Measurements from ENCODE around the gene SYK. TPM values are rescaled to one million over a fixed set of nuclear protein-coding genes. Genes with fewer than 3 reads are reported as not detected.

Gene SYK
- polyA plus RNA-seq, 1 of the 3 experiments (the other 2 are of a cell fraction) = not detected

DNA sequence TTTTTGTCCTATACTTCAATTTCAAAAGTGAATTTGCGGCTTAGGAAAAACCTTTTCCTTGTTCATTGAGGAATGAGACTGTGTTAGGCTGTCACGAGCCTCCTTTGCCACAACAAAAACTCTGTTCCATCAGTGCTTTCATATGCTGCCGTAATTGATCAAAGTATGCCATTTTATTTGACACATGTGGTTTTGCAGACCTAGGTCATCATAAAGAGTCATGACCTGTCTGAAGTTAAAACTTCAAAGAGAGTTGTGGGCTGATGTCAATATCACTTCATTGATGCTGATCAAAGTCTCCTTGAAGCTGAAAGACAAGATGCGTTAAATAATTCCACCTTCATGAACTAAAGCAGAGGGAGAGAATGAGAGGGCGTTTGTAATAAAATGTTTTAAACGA lies 55.5 kb downstream of the SYK start:
- no peaks in the 10 kb centered on the region for H3K79me2 ChIP-seq (ENCODE audit: insufficient read depth)
- H3K4me1 ChIP-seq (ENCODE audit: control insufficient read depth in 1 of 2, insufficient read depth in 2 of 2, low read depth in 1 of 2, low read length in 1 of 2) = peaks cover 0 to 8% of the 10 kb centered on the region in 2 experiments; a peak in 1 of 4 replicates
- H3K9me2 ChIP-seq = no peaks in the 10 kb centered on the region
- TF ChIP-seq NRF1 (IDR thresholded peaks at IDR 0.05; ENCODE audit: low read depth, low read length) (no peak), ELF1 (IDR thresholded peaks at IDR 0.05) (no peak), JUND (IDR thresholded peaks at IDR 0.05) (no peak), GABPA (IDR thresholded peaks at IDR 0.05; ENCODE audit: low read depth) (no peak), RXRA (IDR thresholded peaks at IDR 0.05; ENCODE audit: borderline replicate concordance, low read depth) (no peak), MEF2A (IDR thresholded peaks at IDR 0.05; ENCODE audit: borderline replicate concordance, low read depth) (no peak), EZH2phosphoT487 (IDR thresholded peaks at IDR 0.05; ENCODE audit: borderline replicate concordance, low read depth) (no peak), FOSL2 (IDR thresholded peaks at IDR 0.05; ENCODE audit: borderline replicate concordance, low read depth) (no peak), RCOR1 (IDR thresholded peaks at IDR 0.05; ENCODE audit: low read length) (no peak), NFIC (IDR thresholded peaks at IDR 0.05; ENCODE audit: borderline replicate concordance) (no peak), SMC3 (IDR thresholded peaks at IDR 0.05; ENCODE audit: low read depth, low read length) (no peak), RFX5 (IDR thresholded peaks at IDR 0.05; ENCODE audit: low read length) (no peak), TEAD4 (IDR thresholded peaks at IDR 0.05; ENCODE audit: borderline replicate concordance, insufficient read depth) (no peak), POLR2AphosphoS5 (IDR thresholded peaks at IDR 0.05; ENCODE audit: low read depth, low read length) (no peak), RAD21 (IDR thresholded peaks at IDR 0.05; ENCODE audit: low read length) (no peak)
- TF ChIP-seq, protein P1, sequence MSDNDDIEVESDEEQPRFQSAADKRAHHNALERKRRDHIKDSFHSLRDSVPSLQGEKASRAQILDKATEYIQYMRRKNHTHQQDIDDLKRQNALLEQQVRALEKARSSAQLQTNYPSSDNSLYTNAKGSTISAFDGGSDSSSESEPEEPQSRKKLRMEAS (IDR thresholded peaks at IDR 0.05; ENCODE audit: low read depth) = no peak
- WGBS (ENCODE audit: low lambda C conversion rate) = 34% methylated on average over 6 of the region's 6 CpGs
- ChIA-PET CTCF (interaction anchor here (1.1 to 4.9 kb wide), 2 partner anchors 13 to 714 kb away, joined by 3 to 25 read pairs; no protein-coding TSS in a partner anchor), POLR2A (no interaction called here)
- no peak overlapping the region for H3K27ac ChIP-seq (ENCODE audit: low read depth in 2 of 2, low read length in 1 of 2)
- H2AFZ ChIP-seq (ENCODE audit: low read depth) = no peak overlapping the region
- H3K4me2 ChIP-seq = no peak overlapping the region
- no peaks in the 10 kb centered on the region for H3K36me3 ChIP-seq (replicated peaks in 1 of 2; ENCODE audit: control insufficient read depth in 1 of 2, insufficient read depth in 2 of 2, low read length in 1 of 2)
- no peaks in the 10 kb centered on the region for H3F3A ChIP-seq (replicated peaks; ENCODE audit: insufficient read depth)
- H3K27me3 ChIP-seq (ENCODE audit: insufficient read depth) = no peaks in the 10 kb centered on the region
- no peaks in the 10 kb centered on the region for H4K20me1 ChIP-seq (ENCODE audit: insufficient read depth)
- H3K4me3 ChIP-seq (ENCODE audit: low read depth in 2 of 2, low read length in 1 of 2) = no peak overlapping the region
- DNase-seq = no peak
- H3K9me3 ChIP-seq = no peaks in the 10 kb centered on the region
- no peak overlapping the region for H3K9ac ChIP-seq

DNA sequence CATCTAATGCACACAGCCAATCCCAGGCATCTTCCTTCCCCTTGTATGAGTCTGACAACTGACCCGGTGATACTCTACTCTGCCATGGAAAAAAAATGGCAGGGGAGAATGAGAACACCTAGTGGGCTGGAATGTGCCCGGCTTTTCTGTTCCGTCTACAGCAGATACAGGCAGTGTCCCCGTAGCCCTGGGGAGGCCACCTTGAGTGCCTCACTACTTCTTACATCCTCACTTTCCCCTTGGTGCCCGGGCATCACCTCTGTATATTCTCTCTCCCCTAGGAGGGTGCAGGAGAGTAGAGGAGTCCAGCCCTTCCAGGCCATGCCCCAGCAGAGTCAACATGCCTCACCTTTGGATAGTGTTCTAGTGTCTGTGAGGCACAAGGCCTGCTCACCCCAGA lies 56.2 kb downstream of the SYK start:
- CTCF ChIA-PET = interaction anchor here (1.1 to 4.9 kb wide), 2 partner anchors 12 to 715 kb away, joined by 3 to 25 read pairs; no protein-coding TSS in a partner anchor
- Histone ChIP-seq H3K9ac (no peak overlapping the region), H3K4me2 (no peak overlapping the region), H2AFZ (ENCODE audit: low read depth) (no peak overlapping the region), H3K9me2 (no peaks in the 10 kb centered on the region), H3F3A (replicated peaks; ENCODE audit: insufficient read depth) (no peaks in the 10 kb centered on the region), H4K20me1 (ENCODE audit: insufficient read depth) (no peaks in the 10 kb centered on the region), H3K27ac (ENCODE audit: low read depth in 2 of 2, low read length in 1 of 2) (no peak overlapping the region), H3K27me3 (ENCODE audit: insufficient read depth) (no peaks in the 10 kb centered on the region), H3K4me3 (ENCODE audit: low read depth in 2 of 2, low read length in 1 of 2) (no peak overlapping the region), H3K79me2 (ENCODE audit: insufficient read depth) (no peaks in the 10 kb centered on the region), H3K9me3 (no peaks in the 10 kb centered on the region), H3K36me3 (replicated peaks in 1 of 2; ENCODE audit: control insufficient read depth in 1 of 2, insufficient read depth in 2 of 2, low read length in 1 of 2) (no peaks in the 10 kb centered on the region), H3K4me1 (ENCODE audit: control insufficient read depth in 1 of 2, insufficient read depth in 2 of 2, low read depth in 1 of 2, low read length in 1 of 2) (peaks cover 0 to 8% of the 10 kb centered on the region in 2 experiments; a peak in 1 of 4 replicates)
- TF ChIP-seq MEF2A (IDR thresholded peaks at IDR 0.05; ENCODE audit: borderline replicate concordance, low read depth) (no peak), TEAD4 (IDR thresholded peaks at IDR 0.05; ENCODE audit: borderline replicate concordance, insufficient read depth) (no peak), FOSL2 (IDR thresholded peaks at IDR 0.05; ENCODE audit: borderline replicate concordance, low read depth) (no peak)
- TF ChIP-seq, protein P1 (IDR thresholded peaks at IDR 0.05; ENCODE audit: low read depth) = no peak
- POLR2A ChIA-PET = no interaction called here
- WGBS (ENCODE audit: low lambda C conversion rate) = 56% methylated on average over 5 of the region's 5 CpGs
- no peak for DNase-seq
